Mesenchymal stem cell (in vitro differentiated cells and primary cell): ENCODE measurements around the gene CACNB1.

Source experiments
- DNase-seq: peaks from one replicate; pipeline ENCODE4 v3.0.0-alpha.2; 2013
- H2AFZ ChIP-seq: one replicate; pipeline ENCODE4 v1.6.1; 2013; ENCODE audit warnings: low read depth, mild to moderate bottlenecking, control low read depth, inconsistent platforms, low read length, moderate library complexity
- H2AK5ac ChIP-seq: 2 replicates; pipeline ENCODE4 v1.6.1; 2013; ENCODE audit warnings: low read length, moderate library complexity, mild to moderate bottlenecking, inconsistent platforms; ENCODE audit not compliant: severe bottlenecking
- H2BK120ac ChIP-seq: one replicate; pipeline ENCODE4 v1.6.1; 2013; ENCODE audit warnings: low read depth, mild to moderate bottlenecking, inconsistent platforms, low read length, moderate library complexity
- H2BK12ac ChIP-seq, 2 experiments: one replicate each; pipeline ENCODE4 v1.6.1; 2013; ENCODE audit warnings: inconsistent platforms in 2 of 2, low read length in 2 of 2, mild to moderate bottlenecking in 2 of 2, moderate library complexity in 2 of 2, control low read depth in 1 of 2
- H2BK15ac ChIP-seq: one replicate; pipeline ENCODE4 v1.6.1; 2013; ENCODE audit warnings: mild to moderate bottlenecking, low read depth, inconsistent platforms; ENCODE audit not compliant: poor library complexity, severe bottlenecking
- H2BK5ac ChIP-seq: 2 replicates; pipeline ENCODE4 v1.6.1; 2013; ENCODE audit warnings: low read depth, mild to moderate bottlenecking, low read length, control low read depth, inconsistent platforms; ENCODE audit not compliant: poor library complexity, severe bottlenecking
- H3K14ac ChIP-seq, 2 experiments: one replicate each; pipeline ENCODE4 v1.6.1; 2013; ENCODE audit warnings: inconsistent platforms in 2 of 2, low read length in 2 of 2, control low read depth in 1 of 2, mild to moderate bottlenecking in 1 of 2, moderate library complexity in 1 of 2
- H3K18ac ChIP-seq, 2 experiments: one replicate each; pipeline ENCODE4 v1.6.1; 2013; ENCODE audit warnings: inconsistent platforms in 2 of 2, low read length in 2 of 2, control low read depth in 1 of 2, low read depth in 1 of 2, mild to moderate bottlenecking in 1 of 2
- H3K23ac ChIP-seq, 2 experiments: one replicate each; pipeline ENCODE4 v1.6.1; 2013; ENCODE audit warnings: inconsistent platforms in 2 of 2, low read length in 2 of 2, mild to moderate bottlenecking in 2 of 2, moderate library complexity in 2 of 2, control low read depth in 1 of 2
- H3K27ac ChIP-seq: 2 replicates; pipeline ENCODE4 v1.5.1; 2013; ENCODE audit warnings: mild to moderate bottlenecking, moderate library complexity, low read length, control low read depth, inconsistent platforms; ENCODE audit not compliant: poor library complexity, severe bottlenecking
- H3K27me3 ChIP-seq, 2 experiments: 2 replicates each; pipeline versions ENCODE4 v1.6.1 to v1.7.0; 2013; ENCODE audit warnings: low read length in 2 of 2, mild to moderate bottlenecking in 2 of 2, moderate library complexity in 2 of 2, control low read depth in 1 of 2, inconsistent platforms in 1 of 2; ENCODE audit not compliant: control insufficient read depth in 1 of 2, insufficient read depth in 1 of 2
- H3K36me3 ChIP-seq, 2 experiments: 2 replicates each; pipeline versions ENCODE4 v1.6.1 to v1.7.0; 2013; ENCODE audit warnings: low read length in 2 of 2, control low read depth in 1 of 2, inconsistent platforms in 1 of 2, low read depth in 1 of 2, mild to moderate bottlenecking in 1 of 2; ENCODE audit not compliant: insufficient read depth in 2 of 2, control insufficient read depth in 1 of 2
- H3K4ac ChIP-seq, 2 experiments: one replicate each; pipeline ENCODE4 v1.6.1; 2013; ENCODE audit warnings: inconsistent platforms in 2 of 2, low read length in 2 of 2, mild to moderate bottlenecking in 2 of 2, moderate library complexity in 2 of 2, control low read depth in 1 of 2, low read depth in 1 of 2
- H3K4me1 ChIP-seq: 2 replicates; pipeline ENCODE4 v1.6.1; 2013; ENCODE audit warnings: low read depth, low read length, control low read depth; ENCODE audit not compliant: control insufficient read depth, insufficient read depth
- H3K4me2 ChIP-seq: 2 replicates; pipeline ENCODE4 v1.6.1; 2013; ENCODE audit warnings: low read length, mild to moderate bottlenecking, inconsistent platforms; ENCODE audit not compliant: poor library complexity, severe bottlenecking
- H3K4me3 ChIP-seq, 2 experiments: 2 replicates each; pipeline versions ENCODE4 v1.5.1 to v1.7.0; 2013; ENCODE audit warnings: low read length in 2 of 2, mild to moderate bottlenecking in 2 of 2, control low read depth in 1 of 2, low read depth in 1 of 2; ENCODE audit not compliant: insufficient read depth in 1 of 2
- H3K79me1 ChIP-seq: replicated peaks from 2 replicates; pipeline ENCODE4 v1.6.1; 2013; ENCODE audit warnings: mild to moderate bottlenecking, control low read depth, low read length, inconsistent platforms; ENCODE audit not compliant: poor library complexity, severe bottlenecking
- H3K9ac ChIP-seq: 2 replicates; pipeline ENCODE4 v1.7.0; 2013; ENCODE audit warnings: mild to moderate bottlenecking, low read length, moderate library complexity
- H3K9me3 ChIP-seq: 2 replicates; pipeline ENCODE4 v1.7.0; 2013; ENCODE audit warnings: mild to moderate bottlenecking, low read length; ENCODE audit not compliant: control insufficient read depth
- H4K8ac ChIP-seq: one replicate; pipeline ENCODE4 v1.6.1; 2013; ENCODE audit warnings: inconsistent platforms, mild to moderate bottlenecking, low read length, moderate library complexity
- H4K91ac ChIP-seq: one replicate; pipeline ENCODE4 v1.6.1; 2013; ENCODE audit warnings: mild to moderate bottlenecking, low read length, inconsistent platforms
- WGBS: methylation state at CpG from one replicate; pipeline ENCODE4 v1.1.7; 2013; ENCODE audit warnings: mixed read lengths; 5-methylcytosine and 5-hydroxymethylcytosine counted together

Gene CACNB1

GRCh38 chr17:39235555-39236449, 38.3 kb upstream of the CACNB1 start:
- H3K14ac ChIP-seq: no peak overlapping the region
- H3K18ac ChIP-seq: no peak overlapping the region
- no peak overlapping the region for H2AFZ ChIP-seq
- H3K9me3 ChIP-seq: no peaks in the 10 kb centered on the region
- no peak overlapping the region for H3K27ac ChIP-seq
- 41% methylated on average over 14 of the region's 18 CpGs for WGBS
- no peaks in the 10 kb centered on the region for H3K36me3 ChIP-seq
- no peak overlapping the region for H2BK120ac ChIP-seq
- no peak overlapping the region for H2AK5ac ChIP-seq
- H2BK5ac ChIP-seq: no peak overlapping the region
- no peak overlapping the region for H2BK12ac ChIP-seq
- H3K4me2 ChIP-seq: no peak overlapping the region
- no peak overlapping the region for H3K4me3 ChIP-seq
- no peaks in the 10 kb centered on the region for H3K79me1 ChIP-seq
- no peak overlapping the region for H3K9ac ChIP-seq
- H3K27me3 ChIP-seq: peaks cover 39 to 47% of the 10 kb centered on the region in 2 experiments
- no peak overlapping the region for H4K8ac ChIP-seq
- H3K23ac ChIP-seq: no peak overlapping the region
- no peak overlapping the region for H2BK15ac ChIP-seq
- DNase-seq: peak; percentile 62
- no peak overlapping the region for H3K4ac ChIP-seq
- no peak overlapping the region for H4K91ac ChIP-seq
- H3K4me1 ChIP-seq: peaks cover 29% of the 10 kb centered on the region

- no peak overlapping the region for H4K8ac ChIP-seq
- H3K4me3 ChIP-seq: peak overlapping the region in 1 of 2 experiments; percentile 46
- no peaks in the 10 kb centered on the region for H3K79me1 ChIP-seq
- H2BK15ac ChIP-seq: no peak overlapping the region
- peaks cover 17% of the 10 kb centered on the region for H3K4me1 ChIP-seq
- H2BK12ac ChIP-seq: peak overlapping the region in 1 of 2 experiments; percentile 57
- no peak overlapping the region for H4K91ac ChIP-seq
- 29% methylated on average over 20 of the region's 22 CpGs for WGBS
- H3K9ac ChIP-seq: peak overlapping the region; percentile 51
- no peak overlapping the region for H3K4ac ChIP-seq
- no peak overlapping the region for H2BK120ac ChIP-seq
- H3K36me3 ChIP-seq: no peaks in the 10 kb centered on the region
- H2AK5ac ChIP-seq: no peak overlapping the region
- H3K4me2 ChIP-seq: no peak overlapping the region
- no peaks in the 10 kb centered on the region for H3K9me3 ChIP-seq
- peaks cover 28 to 46% of the 10 kb centered on the region in 2 experiments for H3K27me3 ChIP-seq
- no peak overlapping the region for H2BK5ac ChIP-seq
- DNase-seq: peak; percentile 37
- no peak overlapping the region for H2AFZ ChIP-seq
- no peak overlapping the region for H3K14ac ChIP-seq
- peak overlapping the region in 1 of 2 experiments; percentile 50 for H3K18ac ChIP-seq
- no peak overlapping the region for H3K27ac ChIP-seq
- H3K23ac ChIP-seq: no peak overlapping the region
Observed at GRCh38 chr17:39231591-39232551, 34.4 kb upstream of the CACNB1 start.

GRCh38 chr17:39231091-39231561, 33.7 kb upstream of the CACNB1 start:
- Histone ChIP-seq H4K91ac (no peak overlapping the region), H3K14ac (no peak overlapping the region), H2BK12ac (peak overlapping the region in 1 of 2 experiments; percentile 13), H3K4me3 (no peak overlapping the region), H2AFZ (no peak overlapping the region), H3K9me3 (no peaks in the 10 kb centered on the region), H2BK120ac (no peak overlapping the region), H3K18ac (no peak overlapping the region), H2BK15ac (no peak overlapping the region), H2BK5ac (no peak overlapping the region), H3K9ac (peak overlapping the region; percentile 51), H3K4ac (no peak overlapping the region), H3K23ac (no peak overlapping the region), H2AK5ac (no peak overlapping the region), H4K8ac (no peak overlapping the region), H3K36me3 (no peaks in the 10 kb centered on the region), H3K4me1 (peaks cover 15% of the 10 kb centered on the region), H3K27me3 (peaks cover 30 to 50% of the 10 kb centered on the region in 2 experiments), H3K4me2 (no peak overlapping the region), H3K79me1 (no peaks in the 10 kb centered on the region), H3K27ac (no peak overlapping the region)
- 55% methylated on average over 7 of the region's 10 CpGs for WGBS
- DNase-seq: no peak
